ENCODE data around the gene IL1RAPL2.

The IL1RAPL2 gene

DNA sequence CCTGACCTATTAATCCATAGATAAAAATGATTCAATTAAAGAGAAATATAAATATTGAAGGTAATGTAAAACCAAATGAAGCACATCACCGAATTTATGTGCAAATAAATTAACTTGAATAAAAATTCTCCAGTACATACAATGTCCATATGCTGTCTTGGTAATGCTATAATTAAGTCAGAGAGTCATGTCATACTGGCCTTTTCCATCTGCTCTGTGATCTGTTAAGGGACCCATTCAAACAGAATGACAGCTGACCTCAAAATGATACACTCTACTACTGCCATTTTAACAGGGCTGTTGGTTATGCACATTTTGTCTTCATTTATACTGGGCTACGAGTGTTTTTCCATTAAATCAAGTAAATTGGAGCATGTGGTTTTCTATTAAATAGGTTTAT is 555.2 kb downstream of the IL1RAPL2 start:
- TF ChIP-seq CTCF (conservative IDR thresholded peaks at IDR 0.05; ENCODE audit: low read depth, low read length): no peak
- DNase-seq (ENCODE audit: low read depth): no peak

DNA sequence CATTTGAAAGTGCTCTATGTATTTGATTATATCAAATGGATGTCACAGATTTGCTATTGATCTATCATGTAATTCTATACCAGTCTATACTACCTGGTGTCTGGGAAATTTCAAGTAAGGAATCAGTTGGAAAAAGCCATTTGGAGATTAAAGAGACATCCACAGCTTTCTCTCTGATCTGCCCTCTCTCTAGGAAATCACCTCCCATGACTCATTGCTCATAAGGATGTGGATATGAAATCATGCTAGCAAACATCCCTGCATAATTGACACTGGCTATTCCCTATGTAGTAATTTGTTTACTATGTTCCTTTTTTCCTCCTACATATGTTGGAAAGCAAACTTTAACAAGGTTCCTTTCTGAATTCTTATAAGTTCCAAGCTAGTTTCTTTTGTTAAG is 560.2 kb downstream of the IL1RAPL2 start:
- no peak for DNase-seq (ENCODE audit: low read depth)
- no peak overlapping the region for H3K4me3 ChIP-seq (ENCODE audit: low read length)
- TF ChIP-seq CTCF (conservative IDR thresholded peaks at IDR 0.05; ENCODE audit: low read depth, low read length): no peak

More for the DNA sequence above, 555.2 kb downstream of the IL1RAPL2 start:
- H3K4me3 ChIP-seq (ENCODE audit: low read length): no peak overlapping the region

GRCh38 chrX:105134273-105134672 is 568.3 kb downstream of the IL1RAPL2 start:
- H3K4me3 ChIP-seq (ENCODE audit: low read length): no peak overlapping the region
- TF ChIP-seq CTCF (conservative IDR thresholded peaks at IDR 0.05; ENCODE audit: low read depth, low read length): no peak
- no peak for DNase-seq (ENCODE audit: low read depth)

DNA sequence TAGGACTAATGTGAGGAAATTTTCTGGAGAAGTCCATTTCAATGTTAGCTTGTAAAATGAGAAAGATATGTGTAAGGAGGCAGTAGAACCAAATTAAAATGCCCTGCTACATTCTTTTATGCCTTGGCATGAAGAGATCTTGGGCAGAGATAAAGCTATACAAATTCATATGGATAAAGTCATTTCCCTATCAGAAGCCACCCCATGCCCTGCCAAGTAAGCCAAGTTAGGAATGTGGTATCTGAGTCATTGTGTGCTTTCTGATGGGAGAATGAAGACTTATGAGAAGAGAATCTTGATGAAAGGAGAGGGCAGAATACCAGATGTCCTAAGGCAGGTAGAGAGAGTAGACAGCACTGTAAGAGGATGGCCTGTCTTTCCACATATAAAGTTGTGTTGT is 570.8 kb downstream of the IL1RAPL2 start:
- no peak for TF ChIP-seq CTCF (conservative IDR thresholded peaks at IDR 0.05; ENCODE audit: low read depth, low read length)
- no peak overlapping the region for H3K4me3 ChIP-seq (ENCODE audit: low read length)
- no peak for DNase-seq (ENCODE audit: low read depth)

DNA sequence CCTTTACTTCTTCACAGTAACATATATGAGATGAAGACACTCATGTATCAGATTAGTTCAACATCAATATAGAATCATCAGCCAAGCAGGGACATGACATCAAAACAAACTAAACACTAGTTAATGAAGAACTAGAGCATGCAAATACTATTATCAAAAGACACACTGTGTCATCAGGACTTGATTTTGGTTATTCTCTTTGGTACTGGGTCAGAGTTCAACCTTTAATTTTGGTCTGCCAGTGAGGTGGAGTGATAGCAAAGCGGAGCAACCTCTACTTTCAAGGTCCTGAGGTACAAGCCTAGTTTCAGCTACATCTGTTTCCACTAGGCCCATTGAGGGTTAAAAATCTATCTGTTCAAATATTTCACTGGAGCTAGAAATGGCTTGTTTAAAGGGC is 584.0 kb downstream of the IL1RAPL2 start:
- no peak overlapping the region for H3K4me3 ChIP-seq (ENCODE audit: low read length)
- DNase-seq (ENCODE audit: low read depth): no peak
- TF ChIP-seq CTCF (conservative IDR thresholded peaks at IDR 0.05; ENCODE audit: low read depth, low read length): no peak

GRCh38 chrX:105150557-105150956 is 584.6 kb downstream of the IL1RAPL2 start:
- H3K4me3 ChIP-seq (ENCODE audit: low read length): no peak overlapping the region
- no peak for TF ChIP-seq CTCF (conservative IDR thresholded peaks at IDR 0.05; ENCODE audit: low read depth, low read length)
- no peak for DNase-seq (ENCODE audit: low read depth)

- TF ChIP-seq CTCF (conservative IDR thresholded peaks at IDR 0.05; ENCODE audit: low read depth, low read length): no peak
- H3K4me3 ChIP-seq (ENCODE audit: low read length): no peak overlapping the region
- DNase-seq (ENCODE audit: low read depth): no peak
Measured at GRCh38 chrX:105167233-105167632, 601.2 kb downstream of the IL1RAPL2 start.

Data from retinal pigment epithelial cell (primary cell).